Sigmoid colon (tissue), 7 donors: Measurements from ENCODE around the gene STEAP3. TPM values are rescaled to one million over a fixed set of nuclear protein-coding genes. Genes with fewer than 3 reads are reported as not detected.

Experiments used
- DNase-seq: peaks from one replicate; pipeline ENCODE4 v3.0.0-alpha.2; 2019
- H3K27ac ChIP-seq, 4 donors: fragments of 200-600 bp; sonication (generic); one replicate each; pipeline ENCODE4 v1.5.1; 2016 to 2019; ENCODE audit warnings: mild to moderate bottlenecking in 1 of 4
- H3K27me3 ChIP-seq, 3 donors: fragments of 200-600 bp; sonication (generic); one replicate each; pipeline ENCODE4 v1.5.1; 2019; ENCODE audit warnings: mild to moderate bottlenecking in 1 of 3
- H3K36me3 ChIP-seq, 4 donors: fragments of 200-600 bp; sonication (generic); one replicate each; pipeline ENCODE4 v1.5.1; 2016 to 2019
- H3K4me1 ChIP-seq, 4 donors: fragments of 200-600 bp; sonication (generic); one replicate each; pipeline ENCODE4 v1.5.1; 2017 to 2019
- H3K4me3 ChIP-seq, 4 donors: fragments of 200-600 bp; sonication (generic); one replicate each; pipeline ENCODE4 v1.5.1; 2017 to 2019; ENCODE audit warnings: mild to moderate bottlenecking in 2 of 4, moderate library complexity in 1 of 4
- H3K9me3 ChIP-seq, 4 donors: fragments of 200-600 bp in 3 of 4; sonication (generic) in 3 of 4; one replicate each; pipeline versions ENCODE4 v1.5.1 to v1.6.1; 2013 to 2019
- EP300 ChIP-seq, 4 donors: sonication (generic); formaldehyde crosslinking; IDR thresholded peaks; one replicate each; pipeline ENCODE4 v1.6.1; 2017; ENCODE audit warnings: antibody characterized with exemption in 4 of 4
- POLR2A ChIP-seq, 2 donors: fragments of 450-650 bp; IDR thresholded peaks; one replicate each; pipeline ENCODE4 v1.6.1; 2016; ENCODE audit warnings: antibody characterized with exemption in 2 of 2, mild to moderate bottlenecking in 2 of 2, moderate library complexity in 2 of 2
- POLR2AphosphoS5 ChIP-seq, 4 donors: sonication (generic); formaldehyde crosslinking; IDR thresholded peaks; one replicate each; pipeline ENCODE4 v1.6.1; 2017; ENCODE audit warnings: antibody characterized with exemption in 4 of 4
- WGBS, 2 donors: extraction: QIAGEN DNeasy Blood & Tissue Kit; methylation state at CpG; one replicate each; pipeline ENCODE4 v1.1.7; 2013; 5-methylcytosine and 5-hydroxymethylcytosine counted together
- intact Hi-C: fragments of 100-400 bp; cut with DNase I; formaldehyde crosslinking; loops from one replicate; pipeline ENCODE4 v1.15.1; 2023
- polyA plus RNA-seq, 3 donors: library from polyadenylated mRNA; stranded (reverse); fragments of 200-250 nt; gene quantifications; one replicate each; pipeline ENCODE4 v1.2.3, GENCODE V29; 2013
- total RNA-seq, 4 donors: library from RNA; depleted of rRNA; stranded (reverse); fragments of >200 nt; gene quantifications; one replicate each; pipeline ENCODE4 v1.1.0, GENCODE V29; 2016
- TF ChIP-seq, protein P1 (sequence below), 4 experiments: fragments of 450-650 bp in 3 of 4; fragments of 200-600 bp in 1 of 4; IDR thresholded peaks; one replicate each; pipeline ENCODE4 v1.5.1; 2016 to 2019; ENCODE audit warnings: antibody characterized with exemption in 4 of 4, mild to moderate bottlenecking in 3 of 4, moderate library complexity in 2 of 4
- donor health status: healthy with polysubstance abuse.
- donor health status: Bipolar disorder and iron deficiency.
- donor health status: healthy.

STEAP3 gene
- total and polyA plus RNA-seq, 7 donors = 1.4 to 16.4 (median 2.8) TPM

DNA sequence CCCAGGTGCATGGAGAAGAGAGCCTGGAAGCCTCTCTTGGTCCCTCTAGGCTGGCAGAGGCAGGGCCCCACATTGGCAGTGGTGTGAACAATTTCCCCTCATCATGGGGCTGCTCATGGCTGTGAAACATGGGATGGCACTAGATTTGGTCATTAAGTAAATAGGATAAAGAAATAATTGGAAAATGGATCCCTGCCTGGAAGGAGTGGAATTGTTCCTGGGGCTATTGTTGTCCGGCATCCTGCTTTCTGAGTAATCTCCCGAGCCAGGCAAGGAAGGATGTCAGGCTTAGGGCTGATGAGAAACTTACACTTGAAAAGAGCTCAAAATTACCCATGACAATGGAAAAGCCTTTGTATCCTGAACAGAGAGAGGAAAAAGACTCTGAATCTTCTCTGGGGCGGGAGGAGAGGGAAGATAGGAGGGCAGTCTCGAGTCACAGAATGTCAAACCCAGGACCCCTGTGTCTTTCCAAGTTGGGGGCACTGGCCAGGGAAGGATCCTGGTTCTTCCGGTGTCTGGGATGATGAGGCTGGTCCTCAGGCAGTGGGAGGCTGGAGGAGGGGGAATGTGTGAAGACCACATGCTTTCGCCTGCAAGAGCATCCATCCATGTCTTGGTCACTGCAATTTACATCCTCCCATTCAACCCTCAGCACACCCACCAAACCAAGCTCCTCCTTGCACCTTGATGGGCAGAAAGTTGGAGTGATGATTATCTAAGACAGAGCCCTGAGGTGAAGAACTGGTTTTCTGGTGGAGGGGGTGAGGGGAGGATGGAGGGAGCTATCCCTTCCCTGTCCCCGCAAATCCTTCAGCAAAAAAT lies 27.1 kb upstream of the STEAP3 start:
- intact Hi-C loops = no loop called here
- WGBS, 2 donors = 63 to 67% methylated on average over 7 of the region's 7 CpGs
- no peak for DNase-seq

GRCh38 chr2:119197126-119197405 lies 26.6 kb upstream of the STEAP3 start:
- intact Hi-C loops = no loop called here
- DNase-seq = no peak
- TF ChIP-seq, protein P1, sequence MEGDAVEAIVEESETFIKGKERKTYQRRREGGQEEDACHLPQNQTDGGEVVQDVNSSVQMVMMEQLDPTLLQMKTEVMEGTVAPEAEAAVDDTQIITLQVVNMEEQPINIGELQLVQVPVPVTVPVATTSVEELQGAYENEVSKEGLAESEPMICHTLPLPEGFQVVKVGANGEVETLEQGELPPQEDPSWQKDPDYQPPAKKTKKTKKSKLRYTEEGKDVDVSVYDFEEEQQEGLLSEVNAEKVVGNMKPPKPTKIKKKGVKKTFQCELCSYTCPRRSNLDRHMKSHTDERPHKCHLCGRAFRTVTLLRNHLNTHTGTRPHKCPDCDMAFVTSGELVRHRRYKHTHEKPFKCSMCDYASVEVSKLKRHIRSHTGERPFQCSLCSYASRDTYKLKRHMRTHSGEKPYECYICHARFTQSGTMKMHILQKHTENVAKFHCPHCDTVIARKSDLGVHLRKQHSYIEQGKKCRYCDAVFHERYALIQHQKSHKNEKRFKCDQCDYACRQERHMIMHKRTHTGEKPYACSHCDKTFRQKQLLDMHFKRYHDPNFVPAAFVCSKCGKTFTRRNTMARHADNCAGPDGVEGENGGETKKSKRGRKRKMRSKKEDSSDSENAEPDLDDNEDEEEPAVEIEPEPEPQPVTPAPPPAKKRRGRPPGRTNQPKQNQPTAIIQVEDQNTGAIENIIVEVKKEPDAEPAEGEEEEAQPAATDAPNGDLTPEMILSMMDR (IDR thresholded peaks at IDR 0.05) = no peak
- TF ChIP-seq EP300 (IDR thresholded peaks at IDR 0.05) = no peak
- no peak for TF ChIP-seq POLR2A (IDR thresholded peaks at IDR 0.05)
- no peak for TF ChIP-seq POLR2AphosphoS5 (IDR thresholded peaks at IDR 0.05)
- Histone ChIP-seq H3K9me3 (no peaks in the 10 kb centered on the region), H3K4me3 (no peak overlapping the region), H3K4me1 (no peaks in the 10 kb centered on the region), H3K36me3 (no peaks in the 10 kb centered on the region), H3K27me3 (peaks cover 0 to 6% (median 0%) of the 10 kb centered on the region in 3 donors), H3K27ac (no peak overlapping the region)

More for the DNA sequence above, 27.1 kb upstream of the STEAP3 start:
- H3K9me3 ChIP-seq = no peaks in the 10 kb centered on the region
- H3K36me3 ChIP-seq = no peaks in the 10 kb centered on the region
- no peak overlapping the region for H3K4me3 ChIP-seq
- TF ChIP-seq POLR2A (IDR thresholded peaks at IDR 0.05) (no peak), POLR2AphosphoS5 (IDR thresholded peaks at IDR 0.05) (no peak), EP300 (IDR thresholded peaks at IDR 0.05) (no peak)
- TF ChIP-seq, protein P1 (IDR thresholded peaks at IDR 0.05) = no peak
- H3K27ac ChIP-seq = no peak overlapping the region
- H3K27me3 ChIP-seq = peaks cover 0 to 6% (median 0%) of the 10 kb centered on the region in 3 donors
- H3K4me1 ChIP-seq = no peaks in the 10 kb centered on the region

DNA sequence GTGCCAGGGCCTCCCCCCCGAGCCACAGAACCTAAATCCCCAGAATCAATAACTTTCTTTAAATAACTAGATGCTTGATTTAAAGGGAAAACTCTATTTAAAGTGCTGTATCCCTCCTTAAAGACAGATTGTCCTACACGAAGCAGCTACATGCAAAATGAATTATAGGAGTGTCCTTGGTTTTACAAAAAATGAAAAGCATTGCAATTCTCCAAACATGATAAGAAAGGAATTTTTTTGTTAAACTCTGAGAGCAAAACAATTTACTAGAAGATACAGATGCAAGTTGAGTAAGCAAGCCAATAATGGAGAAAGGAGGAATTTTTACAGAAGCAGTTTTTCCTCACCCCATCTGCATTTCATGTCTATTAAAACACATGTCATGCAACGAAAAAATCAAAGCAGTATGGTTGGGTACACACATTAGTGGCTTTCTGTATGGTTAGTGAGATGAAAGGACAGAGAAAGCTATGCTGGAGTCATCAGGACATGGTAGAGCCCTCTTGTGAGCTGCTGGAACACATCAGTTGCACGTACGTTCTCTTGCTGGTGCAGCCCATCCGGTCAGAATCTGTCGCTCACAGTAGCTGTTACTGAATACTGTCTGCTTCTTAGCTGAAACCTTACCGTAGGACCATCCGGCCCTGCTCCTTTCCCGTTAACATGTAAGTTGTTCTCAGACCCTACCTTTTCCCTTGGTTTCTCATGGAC lies 25.9 kb upstream of the STEAP3 start:
- Histone ChIP-seq H3K27ac (no peak overlapping the region), H3K4me3 (no peak overlapping the region), H3K4me1 (no peaks in the 10 kb centered on the region), H3K27me3 (peaks cover 0 to 6% (median 0%) of the 10 kb centered on the region in 3 donors), H3K9me3 (no peaks in the 10 kb centered on the region), H3K36me3 (no peaks in the 10 kb centered on the region)
- no peak for DNase-seq
- intact Hi-C loops = no loop called here
- TF ChIP-seq, protein P1 (IDR thresholded peaks at IDR 0.05) = no peak
- TF ChIP-seq POLR2AphosphoS5 (IDR thresholded peaks at IDR 0.05) = no peak
- TF ChIP-seq EP300 (IDR thresholded peaks at IDR 0.05) = no peak
- no peak for TF ChIP-seq POLR2A (IDR thresholded peaks at IDR 0.05)
- 65 to 78% methylated on average over 10 of the region's 10 CpGs for WGBS, 2 donors

GRCh38 chr2:119198240-119198840 lies 25.3 kb upstream of the STEAP3 start:
- no peak for DNase-seq
- Histone ChIP-seq H3K4me3 (no peak overlapping the region), H3K36me3 (no peaks in the 10 kb centered on the region), H3K4me1 (no peaks in the 10 kb centered on the region), H3K27me3 (peaks cover 0 to 6% (median 0%) of the 10 kb centered on the region in 3 donors), H3K9me3 (no peaks in the 10 kb centered on the region), H3K27ac (no peak overlapping the region)
- TF ChIP-seq POLR2AphosphoS5 (IDR thresholded peaks at IDR 0.05) (no peak), POLR2A (IDR thresholded peaks at IDR 0.05) (no peak), EP300 (IDR thresholded peaks at IDR 0.05) (no peak)
- TF ChIP-seq, protein P1 (IDR thresholded peaks at IDR 0.05) = no peak
- intact Hi-C loops = no loop called here
- 61 to 69% methylated on average over 7 of the region's 7 CpGs for WGBS, 2 donors
